Measurements from ENCODE around the gene HBA1. TPM values are rescaled to one million over a fixed set of nuclear protein-coding genes. Genes with fewer than 3 reads are reported as not detected.
"Not testable (repeated sequence)": the region's sequence is repeated elsewhere in the genome, so short reads cannot be mapped to it uniquely, and the experiment has no call there.

Gene HBA1
- total RNA-seq, 2 experiments from 2014 or later: not detected

DNA sequence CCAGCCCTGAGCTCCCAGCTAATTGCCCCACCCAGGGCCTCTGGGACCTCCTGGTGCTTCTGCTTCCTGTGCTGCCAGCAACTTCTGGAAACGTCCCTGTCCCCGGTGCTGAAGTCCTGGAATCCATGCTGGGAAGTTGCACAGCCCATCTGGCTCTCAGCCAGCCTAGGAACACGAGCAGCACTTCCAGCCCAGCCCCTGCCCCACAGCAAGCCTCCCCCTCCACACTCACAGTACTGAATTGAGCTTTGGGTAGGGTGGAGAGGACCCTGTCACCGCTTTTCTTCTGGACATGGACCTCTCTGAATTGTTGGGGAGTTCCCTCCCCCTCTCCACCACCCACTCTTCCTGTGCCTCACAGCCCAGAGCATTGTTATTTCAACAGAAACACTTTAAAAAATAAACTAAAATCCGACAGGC lies 6.4 kb upstream of the HBA1 start:
- DNase-seq; H3K27ac Mint-ChIP-seq; H3K9me3 Mint-ChIP-seq (ENCODE audit: low read depth); H3K4me3 Mint-ChIP-seq; H3K4me1 Mint-ChIP-seq; intact Hi-C loops (cut with DNase I, micrococcal nuclease); POLR2A ChIA-PET; H3K36me3 Mint-ChIP-seq (ENCODE audit: low read depth); ATAC-seq: not testable (repeated sequence)
- peaks cover 55% of the 10 kb centered on the region for H3K27me3 Mint-ChIP-seq
- CTCF ChIA-PET: interaction anchor here (0.9 kb wide), 1 partner anchor 9 kb away, joined by 4 read pairs; no protein-coding TSS in a partner anchor

DNA sequence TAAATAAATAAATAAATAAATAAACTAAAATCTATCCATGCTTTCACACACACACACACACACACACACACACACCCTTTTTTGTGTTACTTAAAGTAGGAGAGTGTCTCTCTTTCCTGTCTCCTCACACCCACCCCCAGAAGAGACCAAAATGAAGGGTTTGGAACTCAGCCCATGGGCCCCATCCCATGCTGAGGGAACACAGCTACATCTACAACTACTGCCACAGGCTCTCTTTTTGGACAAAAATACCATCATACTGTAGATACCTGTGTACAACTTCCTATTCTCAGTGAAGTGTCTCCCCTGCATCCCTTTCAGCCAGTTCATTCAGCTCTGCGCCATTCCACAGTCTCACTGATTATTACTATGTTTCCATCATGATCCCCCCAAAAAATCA lies 5.7 kb upstream of the HBA1 start:
- no peak for ATAC-seq
- Mint-ChIP-seq H3K27ac (no peak overlapping the region), H3K4me1 (peaks cover 3% of the 10 kb centered on the region), H3K9me3 (ENCODE audit: low read depth) (no peaks in the 10 kb centered on the region), H3K4me3 (no peak overlapping the region), H3K27me3 (peaks cover 61% of the 10 kb centered on the region), H3K36me3 (ENCODE audit: low read depth) (no peaks in the 10 kb centered on the region)
- ChIA-PET CTCF (interaction anchor here (0.9 to 1.2 kb wide), 2 partner anchors 8 to 64 kb away, joined by 3 to 4 read pairs; no protein-coding TSS in a partner anchor), POLR2A (no interaction called here)
- DNase-seq: no peak
- intact Hi-C loops (cut with DNase I, micrococcal nuclease): no loop called here

DNA sequence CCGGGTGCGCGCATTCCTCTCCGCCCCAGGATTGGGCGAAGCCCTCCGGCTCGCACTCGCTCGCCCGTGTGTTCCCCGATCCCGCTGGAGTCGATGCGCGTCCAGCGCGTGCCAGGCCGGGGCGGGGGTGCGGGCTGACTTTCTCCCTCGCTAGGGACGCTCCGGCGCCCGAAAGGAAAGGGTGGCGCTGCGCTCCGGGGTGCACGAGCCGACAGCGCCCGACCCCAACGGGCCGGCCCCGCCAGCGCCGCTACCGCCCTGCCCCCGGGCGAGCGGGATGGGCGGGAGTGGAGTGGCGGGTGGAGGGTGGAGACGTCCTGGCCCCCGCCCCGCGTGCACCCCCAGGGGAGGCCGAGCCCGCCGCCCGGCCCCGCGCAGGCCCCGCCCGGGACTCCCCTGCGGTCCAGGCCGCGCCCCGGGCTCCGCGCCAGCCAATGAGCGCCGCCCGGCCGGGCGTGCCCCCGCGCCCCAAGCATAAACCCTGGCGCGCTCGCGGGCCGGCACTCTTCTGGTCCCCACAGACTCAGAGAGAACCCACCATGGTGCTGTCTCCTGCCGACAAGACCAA lies 4.0 kb upstream of the HBA1 start, which contains the start of gene HBA2:
TSS of gene HBA2 (plus strand) at position 503 of the 568 bp plus-strand sequence. CDS start at position 540, 37 bp downstream.
- DNase-seq; H3K4me1 Mint-ChIP-seq; H3K4me3 Mint-ChIP-seq; H3K27ac Mint-ChIP-seq; intact Hi-C loops (cut with DNase I, micrococcal nuclease); CTCF ChIA-PET; H3K36me3 Mint-ChIP-seq (ENCODE audit: low read depth); H3K9me3 Mint-ChIP-seq (ENCODE audit: low read depth); POLR2A ChIA-PET: not testable (repeated sequence)
- peak; percentile 55 for ATAC-seq
- H3K27me3 Mint-ChIP-seq: peaks cover 50% of the 10 kb centered on the region

DNA sequence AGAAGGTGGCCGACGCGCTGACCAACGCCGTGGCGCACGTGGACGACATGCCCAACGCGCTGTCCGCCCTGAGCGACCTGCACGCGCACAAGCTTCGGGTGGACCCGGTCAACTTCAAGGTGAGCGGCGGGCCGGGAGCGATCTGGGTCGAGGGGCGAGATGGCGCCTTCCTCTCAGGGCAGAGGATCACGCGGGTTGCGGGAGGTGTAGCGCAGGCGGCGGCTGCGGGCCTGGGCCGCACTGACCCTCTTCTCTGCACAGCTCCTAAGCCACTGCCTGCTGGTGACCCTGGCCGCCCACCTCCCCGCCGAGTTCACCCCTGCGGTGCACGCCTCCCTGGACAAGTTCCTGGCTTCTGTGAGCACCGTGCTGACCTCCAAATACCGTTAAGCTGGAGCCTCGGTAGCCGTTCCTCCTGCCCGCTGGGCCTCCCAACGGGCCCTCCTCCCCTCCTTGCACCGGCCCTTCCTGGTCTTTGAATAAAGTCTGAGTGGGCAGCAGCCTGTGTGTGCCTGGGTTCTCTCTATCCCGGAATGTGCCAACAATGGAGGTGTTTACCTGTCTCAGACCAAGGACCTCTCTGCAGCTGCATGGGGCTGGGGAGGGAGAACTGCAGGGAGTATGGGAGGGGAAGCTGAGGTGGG lies 3.1 kb upstream of the HBA1 start:
- H3K27ac Mint-ChIP-seq; H3K4me1 Mint-ChIP-seq; H3K36me3 Mint-ChIP-seq (ENCODE audit: low read depth); H3K9me3 Mint-ChIP-seq (ENCODE audit: low read depth); H3K4me3 Mint-ChIP-seq; intact Hi-C loops (cut with DNase I, micrococcal nuclease); ATAC-seq; DNase-seq; POLR2A ChIA-PET; CTCF ChIA-PET: not testable (repeated sequence)
- H3K27me3 Mint-ChIP-seq: peaks cover 53% of the 10 kb centered on the region

DNA sequence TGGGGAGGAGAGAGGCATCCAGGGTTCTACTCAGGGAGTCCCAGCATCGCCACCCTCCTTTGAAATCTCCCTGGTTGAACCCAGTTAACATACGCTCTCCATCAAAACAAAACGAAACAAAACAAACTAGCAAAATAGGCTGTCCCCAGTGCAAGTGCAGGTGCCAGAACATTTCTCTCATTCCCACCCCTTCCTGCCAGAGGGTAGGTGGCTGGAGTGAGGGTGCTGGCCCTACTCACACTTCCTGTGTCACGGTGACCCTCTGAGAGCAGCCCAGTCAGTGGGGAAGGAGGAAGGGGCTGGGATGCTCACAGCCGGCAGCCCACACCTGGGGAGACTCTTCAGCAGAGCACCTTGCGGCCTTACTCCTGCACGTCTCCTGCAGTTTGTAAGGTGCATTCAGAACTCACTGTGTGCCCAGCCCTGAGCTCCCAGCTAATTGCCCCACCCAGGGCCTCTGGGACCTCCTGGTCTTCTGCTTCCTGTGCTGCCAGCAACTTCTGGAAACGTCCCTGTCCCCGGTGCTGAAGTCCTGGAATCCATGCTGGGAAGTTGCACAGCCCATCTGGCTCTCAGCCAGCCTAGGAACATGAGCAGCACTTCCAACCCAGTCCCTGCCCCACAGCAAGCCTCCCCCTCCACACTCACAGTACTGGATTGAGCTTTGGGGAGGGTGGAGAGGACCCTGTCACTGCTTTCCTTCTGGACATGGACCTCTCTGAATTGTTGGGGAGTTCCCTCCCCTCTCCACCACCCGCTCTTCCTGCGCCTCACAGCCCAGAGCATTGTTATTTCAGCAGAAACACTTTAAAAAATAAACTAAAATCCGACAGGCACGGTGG lies 2.3 kb upstream of the HBA1 start:
- H3K27ac Mint-ChIP-seq; H3K4me1 Mint-ChIP-seq; intact Hi-C loops (cut with DNase I, micrococcal nuclease); POLR2A ChIA-PET; CTCF ChIA-PET; H3K36me3 Mint-ChIP-seq (ENCODE audit: low read depth); DNase-seq; H3K4me3 Mint-ChIP-seq; ATAC-seq; H3K9me3 Mint-ChIP-seq (ENCODE audit: low read depth): not testable (repeated sequence)
- H3K27me3 Mint-ChIP-seq: peaks cover 49% of the 10 kb centered on the region

DNA sequence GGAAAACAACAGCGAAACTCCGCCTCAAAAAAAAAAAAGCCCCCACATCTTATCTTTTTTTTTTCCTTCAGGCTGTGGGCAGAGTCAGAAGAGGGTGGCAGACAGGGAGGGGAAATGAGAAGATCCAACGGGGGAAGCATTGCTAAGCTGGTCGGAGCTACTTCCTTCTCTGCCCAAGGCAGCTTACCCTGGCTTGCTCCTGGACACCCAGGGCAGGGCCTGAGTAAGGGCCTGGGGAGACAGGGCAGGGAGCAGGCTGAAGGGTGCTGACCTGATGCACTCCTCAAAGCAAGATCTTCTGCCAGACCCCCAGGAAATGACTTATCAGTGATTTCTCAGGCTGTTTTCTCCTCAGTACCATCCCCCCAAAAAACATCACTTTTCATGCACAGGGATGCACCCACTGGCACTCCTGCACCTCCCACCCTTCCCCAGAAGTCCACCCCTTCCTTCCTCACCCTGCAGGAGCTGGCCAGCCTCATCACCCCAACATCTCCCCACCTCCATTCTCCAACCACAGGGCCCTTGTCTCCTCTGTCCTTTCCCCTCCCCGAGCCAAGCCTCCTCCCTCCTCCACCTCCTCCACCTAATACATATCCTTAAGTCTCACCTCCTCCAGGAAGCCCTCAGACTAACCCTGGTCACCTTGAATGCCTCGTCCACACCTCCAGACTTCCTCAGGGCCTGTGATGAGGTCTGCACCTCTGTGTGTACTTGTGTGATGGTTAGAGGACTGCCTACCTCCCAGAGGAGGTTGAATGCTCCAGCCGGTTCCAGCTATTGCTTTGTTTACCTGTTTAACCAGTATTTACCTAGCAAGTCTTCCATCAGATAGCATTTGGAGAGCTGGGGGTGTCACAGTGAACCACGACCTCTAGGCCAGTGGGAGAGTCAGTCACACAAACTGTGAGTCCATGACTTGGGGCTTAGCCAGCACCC lies 1.2 kb upstream of the HBA1 start:
- no peaks in the 10 kb centered on the region for H3K9me3 Mint-ChIP-seq (ENCODE audit: low read depth)
- H3K4me3 Mint-ChIP-seq: no peak overlapping the region
- H3K4me1 Mint-ChIP-seq: no peaks in the 10 kb centered on the region
- no peaks in the 10 kb centered on the region for H3K36me3 Mint-ChIP-seq (ENCODE audit: low read depth)
- DNase-seq (no peak), ATAC-seq (no peak)
- ChIA-PET POLR2A (no interaction called here), CTCF (no interaction called here)
- H3K27ac Mint-ChIP-seq: no peak overlapping the region
- intact Hi-C loops (cut with DNase I, micrococcal nuclease): no loop called here
- H3K27me3 Mint-ChIP-seq: peaks cover 50% of the 10 kb centered on the region

DNA sequence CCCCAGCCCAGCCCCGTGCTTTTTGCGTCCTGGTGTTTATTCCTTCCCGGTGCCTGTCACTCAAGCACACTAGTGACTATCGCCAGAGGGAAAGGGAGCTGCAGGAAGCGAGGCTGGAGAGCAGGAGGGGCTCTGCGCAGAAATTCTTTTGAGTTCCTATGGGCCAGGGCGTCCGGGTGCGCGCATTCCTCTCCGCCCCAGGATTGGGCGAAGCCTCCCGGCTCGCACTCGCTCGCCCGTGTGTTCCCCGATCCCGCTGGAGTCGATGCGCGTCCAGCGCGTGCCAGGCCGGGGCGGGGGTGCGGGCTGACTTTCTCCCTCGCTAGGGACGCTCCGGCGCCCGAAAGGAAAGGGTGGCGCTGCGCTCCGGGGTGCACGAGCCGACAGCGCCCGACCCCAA lies 474 bp upstream of the HBA1 start:
- POLR2A ChIA-PET; CTCF ChIA-PET; H3K4me3 Mint-ChIP-seq; H3K36me3 Mint-ChIP-seq (ENCODE audit: low read depth); intact Hi-C loops (cut with DNase I, micrococcal nuclease); H3K9me3 Mint-ChIP-seq (ENCODE audit: low read depth); H3K4me1 Mint-ChIP-seq; ATAC-seq; DNase-seq; H3K27ac Mint-ChIP-seq: not testable (repeated sequence)
- H3K27me3 Mint-ChIP-seq: peaks cover 45% of the 10 kb centered on the region

DNA sequence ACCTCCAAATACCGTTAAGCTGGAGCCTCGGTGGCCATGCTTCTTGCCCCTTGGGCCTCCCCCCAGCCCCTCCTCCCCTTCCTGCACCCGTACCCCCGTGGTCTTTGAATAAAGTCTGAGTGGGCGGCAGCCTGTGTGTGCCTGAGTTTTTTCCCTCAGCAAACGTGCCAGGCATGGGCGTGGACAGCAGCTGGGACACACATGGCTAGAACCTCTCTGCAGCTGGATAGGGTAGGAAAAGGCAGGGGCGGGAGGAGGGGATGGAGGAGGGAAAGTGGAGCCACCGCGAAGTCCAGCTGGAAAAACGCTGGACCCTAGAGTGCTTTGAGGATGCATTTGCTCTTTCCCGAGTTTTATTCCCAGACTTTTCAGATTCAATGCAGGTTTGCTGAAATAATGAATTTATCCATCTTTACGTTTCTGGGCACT lies 928 bp downstream of the HBA1 start:
- no peak for ATAC-seq
- CTCF ChIA-PET: interaction anchor here (1.2 to 1.4 kb wide), 2 partner anchors 70 to 112 kb away, joined by 3 to 5 read pairs; no protein-coding TSS in a partner anchor

DNA sequence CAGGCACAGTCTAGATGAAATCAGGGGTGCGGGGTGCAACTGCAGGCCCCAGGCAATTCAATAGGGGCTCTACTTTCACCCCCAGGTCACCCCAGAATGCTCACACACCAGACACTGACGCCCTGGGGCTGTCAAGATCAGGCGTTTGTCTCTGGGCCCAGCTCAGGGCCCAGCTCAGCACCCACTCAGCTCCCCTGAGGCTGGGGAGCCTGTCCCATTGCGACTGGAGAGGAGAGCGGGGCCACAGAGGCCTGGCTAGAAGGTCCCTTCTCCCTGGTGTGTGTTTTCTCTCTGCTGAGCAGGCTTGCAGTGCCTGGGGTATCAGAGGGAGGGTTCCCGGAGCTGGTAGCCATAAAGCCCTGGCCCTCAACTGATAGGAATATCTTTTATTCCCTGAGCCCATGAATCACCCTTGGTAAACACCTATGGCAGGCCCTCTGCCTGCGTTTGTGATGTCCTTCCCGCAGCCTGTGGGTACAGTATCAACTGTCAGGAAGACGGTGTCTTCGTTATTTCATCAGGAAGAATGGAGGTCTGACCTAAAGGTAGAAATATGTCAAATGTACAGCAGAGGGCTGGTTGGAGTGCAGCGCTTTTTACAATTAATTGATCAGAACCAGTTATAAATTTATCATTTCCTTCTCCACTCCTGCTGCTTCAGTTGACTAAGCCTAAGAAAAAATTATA lies 1.6 kb downstream of the HBA1 start:
- ATAC-seq: no peak
- DNase-seq: no peak
- Mint-ChIP-seq H3K36me3 (ENCODE audit: low read depth) (no peaks in the 10 kb centered on the region), H3K27ac (no peak overlapping the region), H3K27me3 (peaks cover 40% of the 10 kb centered on the region), H3K9me3 (ENCODE audit: low read depth) (no peaks in the 10 kb centered on the region), H3K4me3 (no peak overlapping the region), H3K4me1 (peaks cover 3% of the 10 kb centered on the region)
- POLR2A ChIA-PET: no interaction called here
- CTCF ChIA-PET: interaction anchor here (1.0 to 1.4 kb wide), 3 partner anchors 8 to 113 kb away, joined by 3 to 5 read pairs (median 4); no protein-coding TSS in a partner anchor
- intact Hi-C loops (cut with DNase I, micrococcal nuclease): no loop called here

More for the DNA sequence above, 928 bp downstream of the HBA1 start:
- intact Hi-C loops (cut with DNase I, micrococcal nuclease): no loop called here
- POLR2A ChIA-PET: no interaction called here
- Mint-ChIP-seq H3K36me3 (ENCODE audit: low read depth) (no peaks in the 10 kb centered on the region), H3K27me3 (peaks cover 40% of the 10 kb centered on the region), H3K4me1 (peaks cover 3% of the 10 kb centered on the region), H3K4me3 (no peak overlapping the region), H3K9me3 (ENCODE audit: low read depth) (no peaks in the 10 kb centered on the region), H3K27ac (no peak overlapping the region)
- no peak for DNase-seq

DNA sequence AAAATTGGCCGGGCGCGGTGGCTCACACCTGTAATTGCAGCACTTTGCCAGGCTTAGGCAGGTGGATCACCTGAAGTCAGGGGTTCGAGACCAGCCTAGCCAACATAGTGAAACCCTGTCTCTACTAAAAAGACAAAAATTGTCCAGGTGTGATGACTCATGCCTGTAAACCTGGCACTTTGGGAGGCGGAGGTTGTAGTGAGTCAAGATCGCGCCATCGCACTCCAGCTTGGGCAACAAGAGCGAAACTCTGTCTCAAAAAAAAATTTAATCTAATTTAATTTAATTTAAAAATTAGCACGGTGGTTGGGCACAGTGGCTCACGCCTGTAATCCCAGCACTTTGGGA lies 2.2 kb downstream of the HBA1 start:
- Mint-ChIP-seq H3K27ac (no peak overlapping the region), H3K27me3 (peaks cover 36% of the 10 kb centered on the region), H3K9me3 (ENCODE audit: low read depth) (no peaks in the 10 kb centered on the region), H3K36me3 (ENCODE audit: low read depth) (no peaks in the 10 kb centered on the region), H3K4me3 (no peak overlapping the region), H3K4me1 (peaks cover 3% of the 10 kb centered on the region)
- ATAC-seq (no peak), DNase-seq (no peak)
- CTCF ChIA-PET: interaction anchor here (1.0 kb wide), 1 partner anchor 8 kb away, joined by 4 read pairs; no protein-coding TSS in a partner anchor
- POLR2A ChIA-PET: no interaction called here
- intact Hi-C loops (cut with DNase I, micrococcal nuclease): no loop called here

Data from activated CD4-positive, alpha-beta T cell treated with anti-CD3 and anti-CD28 coated beads for 36 hours (primary cell).